Keratinocyte (primary cell): ENCODE results near the gene CEACAM19. TPM values are rescaled to one million over a fixed set of nuclear protein-coding genes. Genes with fewer than 3 reads are reported as not detected.
"Not testable (repeated sequence)": the region's sequence is repeated elsewhere in the genome, so short reads cannot be mapped to it uniquely, and the experiment has no call there.

Experiments
- DNase-seq: peaks from one replicate; pipeline ENCODE4 v3.0.0-alpha.2; 2011; ENCODE audit warnings: low read depth, missing footprints, low spot score
- FAIRE-seq: peaks from 2 replicates; lab custom pipeline; 2011; peaks lifted over from hg19 to GRCh38; lab: Jason Lieb, UNC
- H2AFZ ChIP-seq: 2 replicates; pipeline ENCODE4 v1.6.0; 2012; ENCODE audit warnings: low read length, control low read depth, inconsistent platforms; ENCODE audit not compliant: control insufficient read depth
- H3K27ac ChIP-seq: 2 replicates; pipeline ENCODE4 v1.5.1; 2011; ENCODE audit warnings: low read length; ENCODE audit not compliant: control insufficient read depth, insufficient read depth
- H3K27me3 ChIP-seq: 3 replicates; pipeline ENCODE4 v1.6.0; 2011; ENCODE audit warnings: low read length; ENCODE audit not compliant: control insufficient read depth, insufficient read depth; ENCODE audit errors: extremely low read depth
- H3K36me3 ChIP-seq, 2 experiments: 2 replicates in 1 of 2; 3 replicates in 1 of 2; pipeline ENCODE4 v1.5.1; 2011; ENCODE audit warnings: low read length in 2 of 2, mild to moderate bottlenecking in 1 of 2; ENCODE audit not compliant: control insufficient read depth in 2 of 2, insufficient read depth in 2 of 2; ENCODE audit errors: extremely low read depth in 1 of 2
- H3K4me1 ChIP-seq: 3 replicates; pipeline ENCODE4 v1.5.1; 2011; ENCODE audit warnings: low read length; ENCODE audit not compliant: control insufficient read depth, insufficient read depth; ENCODE audit errors: extremely low read depth
- H3K4me2 ChIP-seq: 3 replicates; pipeline ENCODE4 v1.6.0; 2011; ENCODE audit warnings: low read depth, low read length; ENCODE audit not compliant: control insufficient read depth, insufficient read depth; ENCODE audit errors: extremely low read depth
- H3K4me3 ChIP-seq, 3 experiments: fragments of 200-600 bp in 1 of 3; sonication (generic) in 1 of 3; 2 replicates in 2 of 3; 3 replicates in 1 of 3; pipeline ENCODE4 v1.5.1; 2011 to 2016; ENCODE audit warnings: low read length in 3 of 3, mild to moderate bottlenecking in 3 of 3, control low read depth in 2 of 3, inconsistent platforms in 1 of 3, low read depth in 1 of 3, mixed read lengths in 1 of 3, mixed run types in 1 of 3, moderate library complexity in 1 of 3; ENCODE audit not compliant: control insufficient read depth in 2 of 3, insufficient read depth in 2 of 3; ENCODE audit errors: extremely low read depth in 1 of 3
- H3K79me2 ChIP-seq: 2 replicates; pipeline ENCODE4 v1.6.0; 2012; ENCODE audit warnings: low read length; ENCODE audit not compliant: control insufficient read depth, insufficient read depth
- H3K9ac ChIP-seq: 3 replicates; pipeline ENCODE4 v1.6.0; 2011; ENCODE audit warnings: low read length; ENCODE audit not compliant: control insufficient read depth, insufficient read depth; ENCODE audit errors: extremely low read depth
- H3K9me1 ChIP-seq: 3 replicates; pipeline ENCODE4 v1.6.0; 2011; ENCODE audit warnings: low read length; ENCODE audit not compliant: control insufficient read depth, insufficient read depth; ENCODE audit errors: extremely low read depth
- H3K9me3 ChIP-seq: 2 replicates; pipeline ENCODE4 v1.5.1; 2012; ENCODE audit warnings: low read depth, low read length; ENCODE audit not compliant: control insufficient read depth
- H4K20me1 ChIP-seq: 3 replicates; pipeline ENCODE4 v1.6.0; 2011; ENCODE audit warnings: low read length; ENCODE audit not compliant: control insufficient read depth, insufficient read depth; ENCODE audit errors: extremely low read depth
- CTCF ChIP-seq, 3 experiments: IDR thresholded peaks in 1 of 3; conservative IDR thresholded peaks in 1 of 3; optimal IDR thresholded peaks in 1 of 3; 2 replicates in 2 of 3; 3 replicates in 1 of 3; pipeline versions ENCODE3 to v1.5.1; 2011; ENCODE audit warnings: low read length in 3 of 3, mild to moderate bottlenecking in 3 of 3, moderate library complexity in 2 of 3, control low read depth in 1 of 3, inconsistent platforms in 1 of 3; ENCODE audit not compliant: insufficient read depth in 2 of 3; ENCODE audit errors: extremely low read depth in 1 of 3
- EZH2 ChIP-seq: IDR thresholded peaks from one replicate; pipeline ENCODE4 v1.6.1; 2012; ENCODE audit warnings: inconsistent platforms, mild to moderate bottlenecking, low read length, moderate library complexity
- dilution Hi-C: fragments of 300-500 bp; cut with MboI; formaldehyde crosslinking; loops from one replicate; pipeline ENCODE4 v1.7.0; 2020; ENCODE audit warnings: low sequenced_read_pairs; ENCODE audit not compliant: extremely low pct_ligation_motif_present
- polyA plus RNA-seq, 5 experiments: library from polyadenylated mRNA; depleted of rRNA in 3 of 5; stranded (reverse) in 3 of 5; stranded (forward) in 1 of 5; unstranded in 1 of 5; fragments of >200 nt; gene quantifications; 1 replicate in 1 of 5; 2 replicates in 3 of 5; 3 replicates in 1 of 5; pipeline versions ENCODE4 v1.2.1 to v1.2.3, GENCODE V29; 2011 to 2012; ENCODE audit warnings: missing spikeins in 2 of 5, low read depth in 1 of 5, low replicate concordance in 1 of 5

The CEACAM19 gene
- polyA plus RNA-seq, 1 donor (not counting 4 experiments of a cell fraction or from before 2014, with no cell fraction given) = 3.7 TPM

- H3K27ac ChIP-seq = no peak overlapping the region
- H3K4me1 ChIP-seq = peaks cover 9% of the 10 kb centered on the region
- no peaks in the 10 kb centered on the region for H3K27me3 ChIP-seq
- peaks cover 3% of the 10 kb centered on the region for H4K20me1 ChIP-seq
- DNase-seq (no peak), FAIRE-seq (no peak)
- no peak overlapping the region for H2AFZ ChIP-seq
- no peak overlapping the region for H3K4me3 ChIP-seq
- TF ChIP-seq EZH2 (no peak), CTCF (optimal IDR thresholded peaks at IDR 0.05 in 1 of 3, IDR thresholded peaks at IDR 0.05 in 1 of 3, conservative IDR thresholded peaks at IDR 0.05 in 1 of 3; ENCODE audit: extremely low read depth in 1 of 3, insufficient read depth in 2 of 3, low read length in 3 of 3) (no peak)
- no peak overlapping the region for H3K4me2 ChIP-seq
- no peaks in the 10 kb centered on the region for H3K79me2 ChIP-seq
- peaks cover 2% of the 10 kb centered on the region for H3K9me1 ChIP-seq
- H3K36me3 ChIP-seq = peaks cover under 1 to 11% of the 10 kb centered on the region in 2 experiments
- H3K9me3 ChIP-seq = no peaks in the 10 kb centered on the region
- dilution Hi-C loops = no loop called here
- H3K9ac ChIP-seq = no peak overlapping the region
Observed at GRCh38 chr19:44666852-44667556, 4.3 kb upstream of the CEACAM19 start.

DNA sequence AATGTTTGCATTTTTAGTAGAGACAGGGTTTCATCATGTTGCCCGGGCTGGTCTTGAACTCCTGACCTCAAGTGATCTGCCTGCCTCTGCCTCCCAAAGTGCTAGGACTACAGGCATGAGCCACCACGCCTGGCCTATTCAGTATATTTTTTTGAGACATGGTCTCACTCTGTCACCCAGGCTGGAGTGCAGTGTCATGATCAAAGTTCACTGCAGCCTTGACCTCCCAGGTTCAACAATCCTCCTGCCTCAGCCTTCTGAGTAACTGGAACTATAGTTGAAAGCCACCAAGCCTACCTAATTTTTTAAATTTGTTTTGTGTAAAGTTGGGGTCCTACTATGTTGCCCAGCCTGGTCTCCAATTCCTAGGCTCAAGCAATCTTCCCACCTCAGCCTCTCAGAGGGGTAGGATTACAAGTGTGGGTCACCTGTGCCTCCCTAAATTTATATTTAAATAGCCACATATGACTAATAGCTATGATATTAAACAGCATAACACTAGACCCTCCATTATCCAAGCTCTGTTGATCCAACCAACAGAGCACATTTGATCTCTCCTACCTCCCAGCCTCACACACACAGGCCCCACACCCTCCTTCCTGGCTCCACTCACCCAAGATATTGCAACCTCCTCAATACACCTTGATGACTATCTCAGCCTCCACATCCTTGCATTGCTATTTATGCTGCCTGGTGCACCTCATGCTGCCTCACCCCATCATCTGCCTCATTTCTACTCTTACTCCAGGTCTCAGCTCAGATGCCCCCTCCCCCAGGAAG, 2.1 kb upstream of the CEACAM19 start:
- no peaks in the 10 kb centered on the region for H3K79me2 ChIP-seq
- no peaks in the 10 kb centered on the region for H3K36me3 ChIP-seq
- H4K20me1 ChIP-seq = no peaks in the 10 kb centered on the region
- peaks cover 10% of the 10 kb centered on the region for H3K4me1 ChIP-seq
- no peak for DNase-seq
- FAIRE-seq = no peak
- no peak overlapping the region for H3K9ac ChIP-seq
- H3K4me2 ChIP-seq = no peak overlapping the region
- dilution Hi-C loops = no loop called here
- no peak overlapping the region for H2AFZ ChIP-seq
- no peak for TF ChIP-seq EZH2
- TF ChIP-seq CTCF (optimal IDR thresholded peaks at IDR 0.05 in 1 of 3, IDR thresholded peaks at IDR 0.05 in 1 of 3, conservative IDR thresholded peaks at IDR 0.05 in 1 of 3; ENCODE audit: extremely low read depth in 1 of 3, insufficient read depth in 2 of 3, low read length in 3 of 3) = no peak
- peak overlapping the region; percentile 4 for H3K27ac ChIP-seq
- peaks cover 2% of the 10 kb centered on the region for H3K9me1 ChIP-seq
- H3K9me3 ChIP-seq = no peaks in the 10 kb centered on the region
- no peaks in the 10 kb centered on the region for H3K27me3 ChIP-seq
- no peak overlapping the region for H3K4me3 ChIP-seq

- H3K9me1 ChIP-seq, H3K4me3 ChIP-seq, FAIRE-seq, H3K27me3 ChIP-seq, H3K27ac ChIP-seq, H2AFZ ChIP-seq, H4K20me1 ChIP-seq, H3K9ac ChIP-seq, H3K79me2 ChIP-seq, DNase-seq, H3K9me3 ChIP-seq, dilution Hi-C loops, H3K4me2 ChIP-seq, H3K36me3 ChIP-seq: not testable (repeated sequence)
- peaks cover 10% of the 10 kb centered on the region for H3K4me1 ChIP-seq
Observed at GRCh38 chr19:44670027-44670426, 1.3 kb upstream of the CEACAM19 start.
